Measurements from ENCODE around the gene HOXC13.

Gene HOXC13

DNA sequence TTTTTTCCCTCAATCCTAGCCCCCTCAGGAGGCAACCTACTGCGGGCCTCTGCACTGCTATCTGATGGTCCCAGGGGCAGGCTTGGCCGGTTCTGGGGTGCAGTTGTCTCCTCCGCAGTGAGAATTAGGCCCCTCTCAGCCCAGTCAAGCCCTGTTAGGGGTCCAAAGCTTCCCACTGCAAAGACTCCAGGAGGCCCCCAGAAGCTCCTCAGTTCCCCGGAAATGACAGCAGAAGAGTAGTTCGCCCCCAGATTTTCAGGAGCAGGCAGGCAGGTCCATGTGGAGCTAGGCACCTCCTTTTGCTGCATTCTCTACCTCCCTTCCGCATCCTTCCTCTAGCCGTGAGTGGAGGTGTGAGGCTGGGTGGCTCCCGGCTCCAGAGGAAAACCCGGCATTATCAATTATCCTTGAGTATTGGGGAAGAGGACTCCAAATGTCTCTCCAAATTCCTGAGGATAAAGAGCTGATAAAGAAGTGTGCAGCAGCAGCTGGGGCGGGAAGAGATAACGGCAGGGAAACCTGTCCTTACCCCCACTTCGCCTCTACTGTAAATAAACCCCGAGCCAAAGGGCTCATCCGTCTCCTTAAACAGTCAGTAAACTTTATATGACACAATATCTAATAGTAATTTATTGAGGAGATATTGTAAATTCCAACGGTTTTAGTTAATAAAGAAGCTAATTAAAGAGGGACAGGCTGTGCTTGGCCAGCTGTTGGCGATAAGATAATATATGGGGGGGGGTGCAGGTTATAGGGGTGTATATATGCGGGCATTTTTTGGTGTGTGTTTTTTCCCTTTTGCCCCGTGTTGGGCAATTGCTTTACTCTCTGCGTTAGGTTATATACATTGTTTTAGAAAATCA, 15.4 kb downstream of the HOXC13 start:
- H3K27me3 ChIP-seq (ENCODE audit: control insufficient read depth, insufficient read depth, low read length) = peaks cover 80% of the 10 kb centered on the region
- no peaks in the 10 kb centered on the region for H3K36me3 ChIP-seq (ENCODE audit: control insufficient read depth, insufficient read depth, low read length)

DNA sequence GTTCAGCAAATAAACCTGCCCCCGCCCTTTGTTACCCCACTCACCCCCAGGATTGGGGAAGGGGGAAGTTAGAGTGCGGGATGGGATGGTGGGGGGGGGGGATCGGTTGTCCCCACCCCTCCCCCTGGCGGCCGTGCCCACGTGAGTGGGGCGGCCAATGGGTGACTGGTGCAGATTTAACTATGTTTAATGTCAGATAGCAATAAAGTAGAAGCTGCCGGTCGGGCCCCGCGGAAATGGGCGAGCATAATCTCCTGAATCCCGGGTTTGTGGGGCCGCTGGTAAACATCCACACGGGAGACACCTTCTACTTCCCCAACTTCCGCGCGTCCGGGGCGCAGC, 16.0 kb downstream of the HOXC13 start, which contains the start of gene HOXC12:
TSS of gene HOXC12 (plus strand) at position 210 of the 342 bp plus-strand sequence. CDS start at position 237, 27 bp downstream.
- Histone ChIP-seq H3K27me3 (ENCODE audit: control insufficient read depth, insufficient read depth, low read length) (peaks cover 81% of the 10 kb centered on the region), H3K27ac (ENCODE audit: low read depth, low read length) (no peak within 1 kb of the TSS), H3K4me3 (ENCODE audit: low read length) (no peak within 1 kb of the TSS), H3K36me3 (ENCODE audit: control insufficient read depth, insufficient read depth, low read length) (no peaks in the 10 kb centered on the region), H3K4me1 (ENCODE audit: control insufficient read depth, insufficient read depth, low read length) (no peaks in the 10 kb centered on the region), H3K9ac (ENCODE audit: low read length) (no peak within 1 kb of the TSS)

More for the DNA sequence above, 15.4 kb downstream of the HOXC13 start:
- Histone ChIP-seq H3K4me1 (ENCODE audit: control insufficient read depth, insufficient read depth, low read length) (no peaks in the 10 kb centered on the region), H3K27ac (ENCODE audit: low read depth, low read length) (no peak overlapping the region), H3K4me3 (ENCODE audit: low read length) (no peak overlapping the region), H3K9ac (ENCODE audit: low read length) (no peak overlapping the region)

DNA sequence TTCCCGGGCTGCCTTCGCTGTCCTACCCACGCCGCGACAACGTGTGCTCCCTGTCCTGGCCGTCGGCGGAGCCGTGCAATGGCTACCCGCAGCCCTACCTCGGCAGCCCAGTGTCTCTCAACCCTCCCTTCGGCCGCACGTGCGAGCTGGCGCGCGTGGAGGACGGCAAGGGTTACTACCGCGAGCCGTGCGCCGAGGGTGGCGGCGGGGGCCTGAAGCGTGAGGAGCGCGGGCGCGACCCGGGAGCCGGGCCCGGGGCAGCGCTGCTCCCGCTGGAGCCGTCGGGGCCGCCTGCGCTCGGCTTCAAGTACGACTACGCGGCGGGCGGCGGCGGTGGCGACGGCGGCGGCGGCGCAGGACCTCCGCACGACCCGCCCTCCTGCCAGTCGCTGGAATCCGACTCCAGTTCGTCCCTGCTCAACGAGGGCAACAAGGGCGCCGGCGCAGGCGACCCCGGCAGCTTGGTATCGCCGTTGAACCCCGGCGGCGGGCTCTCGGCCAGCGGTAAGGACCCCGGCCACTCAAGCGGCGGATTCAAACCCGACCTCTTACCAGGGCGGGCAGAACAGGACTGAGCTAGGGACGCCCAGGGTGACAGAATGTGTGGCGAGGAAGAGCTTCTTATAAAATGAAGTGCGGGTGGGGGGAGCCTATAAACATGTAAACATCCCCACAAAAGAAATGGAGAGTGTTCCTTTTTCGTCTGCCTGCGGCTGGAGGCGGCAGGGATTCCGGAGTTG, 16.6 kb downstream of the HOXC13 start:
- Histone ChIP-seq H3K27me3 (ENCODE audit: control insufficient read depth, insufficient read depth, low read length) (peaks cover 80% of the 10 kb centered on the region), H3K4me3 (ENCODE audit: low read length) (no peak overlapping the region), H3K4me1 (ENCODE audit: control insufficient read depth, insufficient read depth, low read length) (no peaks in the 10 kb centered on the region), H3K27ac (ENCODE audit: low read depth, low read length) (no peak overlapping the region), H3K36me3 (ENCODE audit: control insufficient read depth, insufficient read depth, low read length) (no peaks in the 10 kb centered on the region), H3K9ac (ENCODE audit: low read length) (no peak overlapping the region)

DNA sequence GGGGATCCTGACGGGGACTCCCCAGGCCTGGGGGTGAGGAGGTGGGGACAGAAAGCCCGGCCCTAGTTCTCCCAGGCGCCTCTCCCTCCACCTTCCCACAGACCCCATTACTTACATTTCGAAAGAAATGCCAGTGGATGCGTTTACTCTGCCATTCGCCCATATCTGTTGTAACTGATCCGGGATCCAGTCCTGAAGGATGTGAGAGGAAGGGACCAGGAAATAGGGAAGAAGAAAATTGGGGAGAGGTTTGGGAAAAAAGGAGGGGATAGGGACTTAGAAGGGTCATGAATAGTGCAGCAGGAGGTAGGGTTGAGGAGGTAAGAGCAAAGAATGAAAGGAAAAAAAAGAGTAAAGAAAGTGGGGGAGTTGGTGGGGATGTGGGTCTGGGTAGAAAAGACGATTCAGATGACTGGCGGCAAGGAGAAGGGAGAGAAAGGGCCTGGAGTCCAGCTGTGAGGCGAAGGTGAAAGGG, 17.2 kb downstream of the HOXC13 start:
- Histone ChIP-seq H3K27ac (ENCODE audit: low read depth, low read length) (no peak overlapping the region), H3K9ac (ENCODE audit: low read length) (no peak overlapping the region), H3K4me3 (ENCODE audit: low read length) (no peak overlapping the region), H3K4me1 (ENCODE audit: control insufficient read depth, insufficient read depth, low read length) (no peaks in the 10 kb centered on the region), H3K27me3 (ENCODE audit: control insufficient read depth, insufficient read depth, low read length) (peaks cover 79% of the 10 kb centered on the region), H3K36me3 (ENCODE audit: control insufficient read depth, insufficient read depth, low read length) (no peaks in the 10 kb centered on the region)

DNA sequence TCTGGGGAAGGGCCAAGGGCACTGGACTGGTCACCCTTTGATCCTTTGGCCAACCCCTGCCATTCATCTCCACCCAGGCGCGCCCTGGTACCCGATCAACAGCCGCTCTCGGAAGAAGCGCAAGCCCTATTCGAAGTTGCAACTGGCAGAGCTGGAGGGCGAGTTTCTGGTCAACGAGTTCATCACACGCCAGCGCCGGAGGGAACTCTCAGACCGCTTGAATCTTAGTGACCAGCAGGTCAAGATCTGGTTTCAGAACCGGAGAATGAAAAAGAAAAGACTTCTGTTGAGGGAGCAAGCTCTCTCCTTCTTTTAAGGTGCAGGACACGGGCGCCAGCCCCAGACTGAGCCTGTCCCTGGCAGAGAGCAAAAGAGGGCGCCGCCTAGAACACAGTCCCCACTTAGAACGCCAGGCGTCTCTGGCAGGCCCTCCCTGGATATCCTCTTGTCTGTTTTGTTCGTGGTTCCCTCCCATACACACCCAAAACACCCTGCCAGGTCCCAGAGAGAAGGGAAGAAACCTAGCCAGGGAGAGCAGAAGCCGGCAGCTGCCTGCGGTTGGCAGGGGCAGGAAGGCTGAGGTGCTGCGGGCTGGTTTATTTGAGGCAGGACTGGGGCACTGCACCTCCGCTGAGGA, 17.7 kb downstream of the HOXC13 start:
- H3K27ac ChIP-seq (ENCODE audit: low read depth, low read length) = no peak overlapping the region
- H3K9ac ChIP-seq (ENCODE audit: low read length) = no peak overlapping the region
- no peak overlapping the region for H3K4me3 ChIP-seq (ENCODE audit: low read length)
- peaks cover 73% of the 10 kb centered on the region for H3K27me3 ChIP-seq (ENCODE audit: control insufficient read depth, insufficient read depth, low read length)
- no peaks in the 10 kb centered on the region for H3K36me3 ChIP-seq (ENCODE audit: control insufficient read depth, insufficient read depth, low read length)
- no peaks in the 10 kb centered on the region for H3K4me1 ChIP-seq (ENCODE audit: control insufficient read depth, insufficient read depth, low read length)

DNA sequence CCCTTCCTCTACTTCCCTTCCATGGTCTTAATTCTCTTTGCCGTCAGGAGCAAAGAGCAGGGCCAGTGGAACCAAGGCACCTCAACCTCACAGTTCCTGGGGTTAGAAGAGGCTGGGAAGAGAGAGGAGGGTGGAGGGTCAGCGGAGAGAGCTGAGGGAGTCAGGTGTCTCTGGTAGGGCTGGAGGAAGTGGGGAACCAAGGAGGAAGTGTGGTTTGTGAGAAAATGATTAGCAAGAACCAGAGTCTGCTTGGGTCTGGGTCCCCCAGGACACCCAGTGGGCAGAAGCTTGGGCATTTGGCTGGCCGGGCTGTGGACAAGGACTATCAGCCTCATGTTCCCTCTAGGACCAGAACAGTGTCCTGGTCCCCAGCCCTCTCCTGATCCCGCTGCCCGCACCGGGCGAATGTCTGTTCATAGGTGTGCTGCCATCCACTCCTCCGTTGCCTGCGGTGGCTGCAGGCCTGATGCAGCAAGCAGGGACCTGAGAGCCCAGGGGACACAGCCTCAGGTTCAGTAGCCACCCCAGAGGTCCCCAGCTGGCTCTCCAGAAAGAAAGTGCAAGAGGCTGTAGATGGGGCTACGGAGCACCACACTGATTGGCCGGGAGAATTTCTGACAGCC, 18.4 kb downstream of the HOXC13 start:
- H3K4me3 ChIP-seq (ENCODE audit: low read length) = no peak overlapping the region
- H3K36me3 ChIP-seq (ENCODE audit: control insufficient read depth, insufficient read depth, low read length) = no peaks in the 10 kb centered on the region
- peaks cover 74% of the 10 kb centered on the region for H3K27me3 ChIP-seq (ENCODE audit: control insufficient read depth, insufficient read depth, low read length)
- H3K9ac ChIP-seq (ENCODE audit: low read length) = no peak overlapping the region
- no peak overlapping the region for H3K27ac ChIP-seq (ENCODE audit: low read depth, low read length)
- H3K4me1 ChIP-seq (ENCODE audit: control insufficient read depth, insufficient read depth, low read length) = no peaks in the 10 kb centered on the region

DNA sequence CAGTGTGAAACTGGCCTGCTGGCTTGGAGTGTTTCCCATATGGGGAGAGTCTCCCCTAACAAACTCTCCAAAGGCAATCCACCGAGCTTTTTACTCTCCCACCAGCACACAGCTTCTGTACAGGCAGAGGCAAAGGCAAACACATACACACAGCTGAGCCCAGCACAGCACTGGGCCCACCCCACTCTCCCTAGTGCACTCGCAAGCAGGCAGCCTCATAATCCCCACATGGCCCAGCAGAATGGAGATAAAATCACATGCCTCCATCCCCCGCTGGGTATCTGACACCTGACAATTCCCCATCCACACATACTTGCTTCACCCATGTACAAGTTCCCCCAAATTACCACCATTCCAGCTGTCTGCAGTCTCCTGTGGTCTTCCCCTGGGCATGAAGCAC, 19.5 kb downstream of the HOXC13 start:
- no peak overlapping the region for H3K27ac ChIP-seq (ENCODE audit: low read depth, low read length)
- H3K4me3 ChIP-seq (ENCODE audit: low read length) = no peak overlapping the region
- peaks cover 67% of the 10 kb centered on the region for H3K27me3 ChIP-seq (ENCODE audit: control insufficient read depth, insufficient read depth, low read length)
- no peak overlapping the region for H3K9ac ChIP-seq (ENCODE audit: low read length)
- no peaks in the 10 kb centered on the region for H3K36me3 ChIP-seq (ENCODE audit: control insufficient read depth, insufficient read depth, low read length)
- no peaks in the 10 kb centered on the region for H3K4me1 ChIP-seq (ENCODE audit: control insufficient read depth, insufficient read depth, low read length)

DNA sequence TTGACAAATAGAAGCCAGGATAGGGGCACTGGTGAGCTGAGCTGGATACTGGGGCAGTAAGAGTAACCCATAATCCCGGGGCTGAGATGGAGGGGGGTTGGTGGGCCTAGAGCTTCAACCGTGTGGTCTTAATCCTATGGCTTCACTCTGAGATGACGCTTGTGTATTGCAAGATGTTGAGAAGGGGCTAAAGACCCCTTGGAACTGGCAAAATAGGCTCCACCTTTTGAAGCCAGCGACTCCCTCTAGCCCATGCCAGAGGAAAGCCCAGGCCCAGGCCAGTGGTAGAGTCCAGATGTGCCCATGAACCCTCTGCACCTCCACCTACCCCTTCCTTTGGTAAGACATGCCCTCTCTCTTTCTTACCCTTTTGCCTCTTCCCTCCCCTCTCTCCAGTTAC, 20.7 kb downstream of the HOXC13 start:
- Histone ChIP-seq H3K9ac (ENCODE audit: low read length) (no peak overlapping the region), H3K27ac (ENCODE audit: low read depth, low read length) (no peak overlapping the region), H3K27me3 (ENCODE audit: control insufficient read depth, insufficient read depth, low read length) (peaks cover 61% of the 10 kb centered on the region), H3K36me3 (ENCODE audit: control insufficient read depth, insufficient read depth, low read length) (no peaks in the 10 kb centered on the region), H3K4me3 (ENCODE audit: low read length) (no peak overlapping the region), H3K4me1 (ENCODE audit: control insufficient read depth, insufficient read depth, low read length) (no peaks in the 10 kb centered on the region)

DNA sequence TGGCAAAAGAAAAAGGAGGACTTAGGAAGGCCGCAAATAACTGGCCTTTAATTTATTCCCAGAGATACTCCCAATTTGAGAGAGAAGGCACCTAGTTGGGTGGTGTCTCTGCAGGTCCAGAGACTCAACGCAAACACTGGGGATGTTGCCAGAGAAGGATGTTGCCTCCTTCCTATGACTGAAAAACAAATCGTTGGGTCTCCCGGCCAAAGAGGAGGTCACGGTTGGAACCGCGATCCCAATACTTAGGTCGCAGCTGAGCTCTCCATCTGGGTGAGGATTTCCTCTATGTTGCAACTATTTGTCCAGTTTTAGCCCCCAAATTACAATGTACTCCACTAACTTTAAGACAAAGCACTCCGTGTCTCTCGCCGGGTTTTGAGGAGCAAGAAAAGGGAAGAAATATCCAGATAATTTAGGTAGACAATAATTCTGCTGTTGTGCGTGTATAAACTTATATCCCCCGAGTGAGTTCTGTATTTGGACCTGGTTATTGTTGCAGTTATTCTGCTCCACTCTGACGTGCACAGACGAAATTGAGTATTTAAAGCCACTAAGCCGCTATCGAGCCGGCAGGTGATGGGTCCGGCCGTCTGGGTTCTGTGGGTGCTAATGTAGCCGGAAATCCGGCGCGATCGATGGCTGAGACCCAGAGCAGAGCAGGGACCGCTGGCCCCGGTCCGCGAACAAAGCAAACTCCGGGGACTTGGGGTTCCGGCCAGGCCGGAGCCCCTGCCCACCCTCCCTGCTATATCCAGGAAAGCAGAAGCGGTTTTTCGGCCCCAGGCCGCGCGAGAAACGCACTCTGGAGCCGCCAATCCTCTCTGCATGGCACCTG, 21.8 kb downstream of the HOXC13 start:
- Histone ChIP-seq H3K9ac (ENCODE audit: low read length) (no peak overlapping the region), H3K4me3 (ENCODE audit: low read length) (no peak overlapping the region), H3K27ac (ENCODE audit: low read depth, low read length) (no peak overlapping the region), H3K4me1 (ENCODE audit: control insufficient read depth, insufficient read depth, low read length) (no peaks in the 10 kb centered on the region), H3K36me3 (ENCODE audit: control insufficient read depth, insufficient read depth, low read length) (no peaks in the 10 kb centered on the region), H3K27me3 (ENCODE audit: control insufficient read depth, insufficient read depth, low read length) (peaks cover 69% of the 10 kb centered on the region)

DNA sequence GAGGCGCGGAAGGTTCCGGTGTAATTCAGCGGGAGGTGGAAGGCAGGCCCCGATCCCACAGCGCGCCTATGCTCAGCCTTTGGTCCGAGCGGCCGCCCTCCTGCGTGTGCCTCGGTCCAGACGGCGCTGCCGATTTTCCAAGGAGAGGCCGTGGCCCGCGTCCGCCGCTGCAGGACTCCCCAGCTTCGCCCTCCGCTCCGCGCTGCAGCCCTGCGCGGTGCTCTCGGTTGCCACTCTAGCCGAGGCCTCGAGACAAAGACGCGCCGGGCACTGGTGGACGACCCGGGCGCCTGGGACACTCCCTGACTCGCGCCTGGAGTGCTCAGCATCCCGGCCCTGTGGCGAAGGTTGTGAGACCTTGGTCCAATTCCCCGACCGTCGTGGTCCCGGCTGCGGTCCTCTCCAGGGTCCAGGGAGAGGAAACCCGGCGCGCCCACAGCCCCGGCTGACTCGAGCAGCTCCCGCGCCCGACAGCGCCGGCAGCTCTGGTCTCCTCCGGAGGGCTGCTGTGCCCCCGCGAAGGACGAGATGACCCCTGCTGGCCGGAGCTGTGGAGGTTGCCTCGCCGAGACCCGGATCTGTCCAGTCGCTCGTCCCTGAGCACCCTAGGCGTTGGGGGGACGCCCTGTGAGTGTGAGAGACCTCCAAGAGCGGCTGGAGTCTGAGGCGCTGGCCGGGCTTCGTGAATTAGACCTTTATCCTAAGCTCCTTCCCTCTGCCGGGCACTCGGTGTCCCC, 22.6 kb downstream of the HOXC13 start:
- Histone ChIP-seq H3K4me1 (ENCODE audit: control insufficient read depth, insufficient read depth, low read length) (no peaks in the 10 kb centered on the region), H3K36me3 (ENCODE audit: control insufficient read depth, insufficient read depth, low read length) (no peaks in the 10 kb centered on the region), H3K27me3 (ENCODE audit: control insufficient read depth, insufficient read depth, low read length) (peaks cover 65% of the 10 kb centered on the region), H3K27ac (ENCODE audit: low read depth, low read length) (no peak overlapping the region), H3K9ac (ENCODE audit: low read length) (no peak overlapping the region), H3K4me3 (ENCODE audit: low read length) (no peak overlapping the region)

DNA sequence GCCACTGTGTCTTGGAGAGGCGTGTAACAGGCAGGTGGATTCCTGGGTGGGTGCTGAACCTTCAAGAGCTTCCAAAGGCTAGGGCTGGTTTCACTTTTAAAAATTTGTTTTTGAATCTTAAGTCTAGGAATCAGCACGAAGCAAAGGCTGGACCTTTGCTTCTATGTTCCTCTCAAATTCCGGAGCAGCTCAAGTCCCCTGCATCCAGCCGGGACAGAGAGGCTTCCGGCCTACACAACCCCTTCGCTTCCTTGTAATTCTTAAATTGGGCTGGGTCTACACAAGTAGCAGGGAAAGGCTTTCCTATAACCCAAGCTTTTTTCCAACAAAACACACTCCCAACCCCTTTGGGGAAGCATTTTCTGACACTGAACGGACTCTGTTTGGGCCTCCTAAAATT, 24.4 kb downstream of the HOXC13 start:
- H3K27ac ChIP-seq (ENCODE audit: low read depth, low read length) = no peak overlapping the region
- peaks cover 66% of the 10 kb centered on the region for H3K27me3 ChIP-seq (ENCODE audit: control insufficient read depth, insufficient read depth, low read length)
- H3K36me3 ChIP-seq (ENCODE audit: control insufficient read depth, insufficient read depth, low read length) = no peaks in the 10 kb centered on the region
- H3K4me1 ChIP-seq (ENCODE audit: control insufficient read depth, insufficient read depth, low read length) = no peaks in the 10 kb centered on the region
- H3K9ac ChIP-seq (ENCODE audit: low read length) = no peak overlapping the region
- H3K4me3 ChIP-seq (ENCODE audit: low read length) = no peak overlapping the region

All from rectal smooth muscle tissue (tissue), 1 donor.